SK-MEL-5 (cell line): Measurements from ENCODE around the gene DNMT1. TPM values are rescaled to one million over a fixed set of nuclear protein-coding genes. Genes with fewer than 3 reads are reported as not detected.

Experiments
- DNase-seq: peaks from one replicate; pipeline ENCODE4 v3.0.0-alpha.2; 2016; ENCODE audit warnings: low read depth, low spot score
- in situ Hi-C: cut with HindIII; loops from 2 replicates; pipeline ENCODE4 v1.10.0; 2016; ENCODE audit warnings: low sequenced_read_pairs, high pct_unique_total_duplicates, low pct_unique_long_range_greater_than_20kb
- total RNA-seq: library from RNA; depleted of rRNA; stranded (reverse); fragments of >200 nt; shearing (Covaris generic); gene quantifications from 2 replicates; pipeline ENCODE4 v1.2.3, GENCODE V29; 2014

DNMT1 gene
- total RNA-seq, 1 experiment from 2014 or later = 34.1 TPM

DNA sequence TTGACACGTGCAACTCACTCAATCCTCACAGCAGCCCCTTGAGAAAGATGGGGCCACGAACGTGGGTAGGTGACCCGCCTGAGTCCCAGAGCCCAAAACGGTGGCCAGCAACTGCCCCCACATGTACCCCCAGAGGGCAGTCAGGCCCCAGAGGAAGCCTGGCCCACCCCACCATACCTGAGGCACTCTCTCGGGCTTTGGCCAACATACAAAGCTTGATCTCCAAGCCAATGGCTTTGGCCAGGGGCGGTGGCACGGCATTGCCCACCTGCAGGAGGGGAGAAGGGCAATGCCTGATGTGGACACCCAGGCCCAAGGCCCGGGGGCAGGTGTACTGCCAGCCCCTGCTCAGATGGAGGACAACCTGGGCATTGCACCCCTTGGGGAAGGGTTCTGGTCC is 60.7 kb downstream of the DNMT1 start:
- in situ Hi-C loops = no loop called here
- no peak for DNase-seq

- DNase-seq = no peak
- in situ Hi-C loops = no loop called here
Measured at GRCh38 chr19:10133596-10133995, 61.2 kb downstream of the DNMT1 start.

GRCh38 chr19:10132905-10133304 is 61.8 kb downstream of the DNMT1 start:
- in situ Hi-C loops = no loop called here
- peak; percentile 30 for DNase-seq

- DNase-seq = no peak
- in situ Hi-C loops = no loop called here
Measured at GRCh38 chr19:10126213-10126639, 68.5 kb downstream of the DNMT1 start.

GRCh38 chr19:10124429-10124828 is 70.3 kb downstream of the DNMT1 start:
- no peak for DNase-seq
- in situ Hi-C loops = no loop called here

- in situ Hi-C loops = no loop called here
- DNase-seq = no peak
Measured at GRCh38 chr19:10122045-10122444, 72.7 kb downstream of the DNMT1 start.

DNA sequence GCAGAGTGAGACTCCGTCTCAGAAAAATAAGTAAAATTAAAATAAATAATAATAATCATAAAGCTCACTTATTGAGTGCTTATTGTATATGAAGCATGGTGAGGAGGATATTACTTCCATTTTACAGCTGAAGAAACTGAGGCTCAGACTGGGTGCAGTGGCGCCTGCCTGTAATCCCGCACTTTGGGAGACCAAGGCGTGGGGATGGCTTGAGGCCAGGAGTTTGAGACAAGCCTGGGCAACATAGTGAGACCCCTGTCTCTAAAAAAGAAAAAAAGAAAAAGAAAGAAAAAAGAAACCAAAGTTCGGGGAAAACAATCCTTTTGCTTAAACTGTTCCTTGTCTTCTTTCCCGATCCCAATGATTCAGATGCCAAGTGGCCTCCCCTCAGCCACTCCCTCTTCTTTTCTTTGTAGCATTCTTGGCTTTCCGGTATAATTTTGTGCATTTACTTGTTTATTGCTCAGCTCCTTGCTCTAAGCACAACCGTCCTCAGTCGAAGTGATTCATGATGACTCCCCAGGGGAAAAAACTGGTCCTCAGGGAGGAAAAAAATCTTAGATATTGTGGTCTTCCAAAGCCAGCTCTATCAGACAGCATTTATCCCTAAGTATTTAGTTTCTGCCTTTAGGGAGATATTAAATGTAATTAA is 74.1 kb downstream of the DNMT1 start:
- DNase-seq = peak; percentile 49

DNA sequence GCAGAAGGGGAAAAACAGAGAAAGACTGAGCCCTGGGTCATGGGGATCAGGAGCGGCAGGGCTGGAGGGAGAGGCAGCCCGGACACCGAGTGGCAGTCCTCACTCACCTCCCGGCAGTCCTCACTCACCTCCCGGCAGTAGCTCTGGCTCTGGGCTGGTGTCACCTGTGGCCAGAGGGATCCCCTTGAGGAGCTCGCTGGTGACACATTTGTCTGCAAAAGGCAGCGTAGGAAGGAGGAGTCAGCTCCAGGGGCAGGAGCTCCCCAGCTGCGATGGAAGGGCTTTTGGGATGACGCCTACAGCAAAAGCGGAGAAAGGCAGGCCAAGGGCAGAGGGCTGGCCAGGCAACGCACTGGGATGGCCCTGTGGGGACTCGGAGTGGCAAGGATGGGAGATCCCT is 75.8 kb downstream of the DNMT1 start:
- in situ Hi-C loops = no loop called here
- no peak for DNase-seq

More for the DNA sequence above, 74.1 kb downstream of the DNMT1 start:
- in situ Hi-C loops = no loop called here

- no peak for DNase-seq
- in situ Hi-C loops = no loop called here
Measured at GRCh38 chr19:10116866-10117616, 77.7 kb downstream of the DNMT1 start.

- in situ Hi-C loops = no loop called here
- DNase-seq = no peak
Measured at GRCh38 chr19:10116085-10116865, 78.5 kb downstream of the DNMT1 start.

GRCh38 chr19:10115392-10116084 is 79.2 kb downstream of the DNMT1 start:
- in situ Hi-C loops = no loop called here
- DNase-seq = no peak

DNA sequence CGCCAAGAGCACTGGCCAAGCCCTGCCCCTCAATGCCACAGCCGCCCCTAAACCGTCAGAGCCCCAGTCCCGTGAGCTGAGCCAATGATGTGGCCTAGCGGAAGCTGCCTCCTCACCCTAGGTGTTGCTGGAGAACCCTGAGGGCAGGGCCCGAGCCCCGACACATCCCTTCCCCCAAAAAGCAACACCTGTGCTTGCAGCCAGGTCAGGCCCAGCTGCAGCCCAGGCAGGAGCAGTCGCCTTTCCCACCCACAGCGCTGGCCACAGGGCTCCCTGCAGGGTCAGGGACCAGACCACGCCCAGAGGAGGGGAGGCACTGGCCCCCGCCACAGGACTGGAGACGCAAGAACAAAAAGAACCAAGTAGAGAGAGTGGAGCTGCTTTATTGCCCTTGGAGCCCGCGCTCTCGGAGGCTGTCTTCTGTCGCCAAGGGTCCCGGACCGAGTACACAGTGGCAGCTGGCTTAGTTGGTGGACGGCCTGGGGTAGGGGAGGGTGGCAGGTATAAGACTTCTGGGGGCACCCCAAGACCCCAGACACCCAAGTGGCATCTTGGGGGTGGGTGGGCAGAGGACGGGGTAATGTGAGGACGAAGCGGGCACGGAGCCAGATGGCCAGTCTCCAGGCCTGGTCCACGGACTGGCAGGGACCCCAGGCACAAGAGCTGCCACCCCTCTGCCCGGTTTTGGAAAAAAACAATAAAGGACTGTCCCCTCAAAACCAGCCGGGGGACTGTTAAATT is 79.9 kb downstream of the DNMT1 start:
- in situ Hi-C loops = no loop called here
- no peak for DNase-seq

DNA sequence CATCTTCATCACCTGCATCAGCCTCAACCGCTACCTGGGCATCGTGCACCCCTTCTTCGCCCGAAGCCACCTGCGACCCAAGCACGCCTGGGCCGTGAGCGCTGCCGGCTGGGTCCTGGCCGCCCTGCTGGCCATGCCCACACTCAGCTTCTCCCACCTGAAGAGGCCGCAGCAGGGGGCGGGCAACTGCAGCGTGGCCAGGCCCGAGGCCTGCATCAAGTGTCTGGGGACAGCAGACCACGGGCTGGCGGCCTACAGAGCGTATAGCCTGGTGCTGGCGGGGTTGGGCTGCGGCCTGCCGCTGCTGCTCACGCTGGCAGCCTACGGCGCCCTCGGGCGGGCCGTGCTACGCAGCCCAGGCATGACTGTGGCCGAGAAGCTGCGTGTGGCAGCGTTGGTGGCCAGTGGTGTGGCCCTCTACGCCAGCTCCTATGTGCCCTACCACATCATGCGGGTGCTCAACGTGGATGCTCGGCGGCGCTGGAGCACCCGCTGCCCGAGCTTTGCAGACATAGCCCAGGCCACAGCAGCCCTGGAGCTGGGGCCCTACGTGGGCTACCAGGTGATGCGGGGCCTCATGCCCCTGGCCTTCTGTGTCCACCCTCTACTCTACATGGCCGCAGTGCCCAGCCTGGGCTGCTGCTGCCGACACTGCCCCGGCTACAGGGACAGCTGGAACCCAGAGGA is 80.6 kb downstream of the DNMT1 start:
- in situ Hi-C loops = no loop called here
- DNase-seq = no peak

DNA sequence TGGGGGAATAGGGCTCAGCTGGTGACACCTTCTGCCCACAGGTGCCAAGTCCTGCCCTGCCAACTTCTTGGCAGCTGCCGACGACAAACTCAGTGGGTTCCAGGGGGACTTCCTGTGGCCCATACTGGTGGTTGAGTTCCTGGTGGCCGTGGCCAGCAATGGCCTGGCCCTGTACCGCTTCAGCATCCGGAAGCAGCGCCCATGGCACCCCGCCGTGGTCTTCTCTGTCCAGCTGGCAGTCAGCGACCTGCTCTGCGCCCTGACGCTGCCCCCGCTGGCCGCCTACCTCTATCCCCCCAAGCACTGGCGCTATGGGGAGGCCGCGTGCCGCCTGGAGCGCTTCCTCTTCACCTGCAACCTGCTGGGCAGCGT is 81.2 kb downstream of the DNMT1 start:
- DNase-seq = no peak
- in situ Hi-C loops = no loop called here

GRCh38 chr19:10112895-10113591 is 81.7 kb downstream of the DNMT1 start:
- peak; percentile 63 for DNase-seq
- in situ Hi-C loops = no loop called here

- no peak for DNase-seq
- in situ Hi-C loops = no loop called here
Measured at GRCh38 chr19:10112037-10112761, 82.6 kb downstream of the DNMT1 start.
